Panc1 (cell line): ENCODE results near the gene NRM. TPM values are rescaled to one million over a fixed set of nuclear protein-coding genes. Genes with fewer than 3 reads are reported as not detected.

Experiments used
- ATAC-seq: fragments of 200-7000 bp; cut with Tn5 transposase; 2 replicates; pipeline ENCODE4 v1.9.1; 2020; ENCODE audit warnings: mild to moderate bottlenecking, moderate library complexity
- BruUV-seq: library from RNA; stranded (reverse); fragments of 400-500 nt; replicated peaks from 2 replicates; lab custom pipeline; 2021; lab: Mats Ljungman, UMichigan
- CTCF ChIA-PET: fragments of 300-600 bp; sonication (Branson Sonifier 250); formaldehyde crosslinking; loops from one replicate; lab custom pipeline; 2022; ENCODE audit warnings: antibody characterized with exemption; lab: Charles Lee
- POLR2A ChIA-PET: fragments of 300-600 bp; sonication (Branson Sonifier 250); formaldehyde crosslinking; loops from one replicate; lab custom pipeline; 2022; ENCODE audit warnings: antibody characterized with exemption; lab: Charles Lee
- DNase-seq: peaks from one replicate; pipeline ENCODE4 v3.0.0-alpha.2; 2010; ENCODE audit warnings: low read depth, low spot score
- H3K27ac ChIP-seq: 2 replicates; pipeline ENCODE4 v1.5.1; 2011; ENCODE audit warnings: mild to moderate bottlenecking, low read length, inconsistent platforms
- H3K27me3 ChIP-seq: fragments of 200-500 bp; sonication (Bioruptor generic); 2 replicates; pipeline ENCODE4 v1.6.0; 2014; ENCODE audit warnings: low read length, inconsistent platforms; ENCODE audit not compliant: control insufficient read depth, insufficient read depth
- H3K36me3 ChIP-seq: fragments of 200-500 bp; sonication (Bioruptor generic); 2 replicates; pipeline ENCODE4 v1.5.1; 2014; ENCODE audit warnings: inconsistent platforms, mild to moderate bottlenecking, low read length, moderate library complexity; ENCODE audit not compliant: control insufficient read depth, insufficient read depth
- H3K4me1 ChIP-seq: 2 replicates; pipeline ENCODE4 v1.5.1; 2011; ENCODE audit warnings: inconsistent platforms, mild to moderate bottlenecking, low read length, moderate library complexity; ENCODE audit not compliant: control insufficient read depth, insufficient read depth
- H3K4me3 ChIP-seq, 2 experiments: 2 replicates each; pipeline ENCODE4 v1.5.1; 2011 to 2012; ENCODE audit warnings: low read depth in 2 of 2, low read length in 2 of 2, mild to moderate bottlenecking in 2 of 2, inconsistent platforms in 1 of 2, moderate library complexity in 1 of 2
- H3K9me3 ChIP-seq: fragments of 200-500 bp; sonication (Bioruptor generic); 2 replicates; pipeline ENCODE4 v1.5.1; 2014; ENCODE audit warnings: low read depth, mild to moderate bottlenecking, inconsistent platforms, low read length, moderate library complexity; ENCODE audit not compliant: control insufficient read depth, insufficient read depth
- CTCF ChIP-seq: fragments of 450-650 bp; IDR thresholded peaks from 2 replicates; pipeline ENCODE4 v1.5.1; 2017; ENCODE audit warnings: mild to moderate bottlenecking
- POLR2AphosphoS5 ChIP-seq: IDR thresholded peaks from 2 replicates; pipeline ENCODE4 v1.6.1; 2012; ENCODE audit warnings: mild to moderate bottlenecking, low read depth, low read length, moderate library complexity
- REST ChIP-seq, 2 experiments: IDR thresholded peaks; 2 replicates each; pipeline ENCODE4 v1.6.1; 2011 to 2012; ENCODE audit warnings: low read depth in 2 of 2, control low read depth in 1 of 2, low read length in 1 of 2, mild to moderate bottlenecking in 1 of 2, moderate library complexity in 1 of 2; ENCODE audit not compliant: insufficient read depth in 1 of 2
- SIN3A ChIP-seq: IDR thresholded peaks from 2 replicates; pipeline ENCODE4 v1.6.1; 2012; ENCODE audit warnings: low read depth, mild to moderate bottlenecking, low read length, moderate library complexity, borderline replicate concordance; ENCODE audit not compliant: insufficient read depth
- TCF7L2 ChIP-seq: IDR thresholded peaks from 2 replicates; pipeline ENCODE4 v1.6.1; 2011; ENCODE audit warnings: mild to moderate bottlenecking, low read depth, low read length, inconsistent platforms
- in situ Hi-C: cut with HindIII; loops from 2 replicates; pipeline ENCODE4 v1.10.0; 2016; ENCODE audit warnings: low sequenced_read_pairs, low pct_unique_long_range_greater_than_20kb
- intact Hi-C: fragments of 100-400 bp; cut with micrococcal nuclease; formaldehyde crosslinking; loops from one replicate; pipeline ENCODE4 v1.10.0; 2022; ENCODE audit not compliant: unreplicated experiment
- total RNA-seq: library from RNA; stranded (reverse); gene quantifications from one replicate; pipeline ENCODE4 v1.2.1, GENCODE V29; 2021; ENCODE audit not compliant: unreplicated experiment

The NRM gene
- total RNA-seq, 1 experiment from 2014 or later: 21.9 TPM

GRCh38 chr6:30716879-30717128, 26.0 kb upstream of the NRM start:
- intact Hi-C loops (no loop called here), in situ Hi-C loops (no loop called here)
- no TSS peak for BruUV-seq
- peaks cover 15% of the 10 kb centered on the region for H3K36me3 ChIP-seq
- ChIA-PET CTCF (interaction anchor here (0.7 kb wide), 1 partner anchor 13 kb away, joined by 3 read pairs; no protein-coding TSS in a partner anchor), POLR2A (interaction anchor here (1.0 kb wide), 2 partner anchors 10 to 25 kb away, joined by 3 to 5 read pairs; no protein-coding TSS in a partner anchor)
- no peaks in the 10 kb centered on the region for H3K9me3 ChIP-seq
- DNase-seq (no peak), ATAC-seq (no peak)
- H3K27ac ChIP-seq: peak overlapping the region; percentile 100
- peaks cover 15% of the 10 kb centered on the region for H3K4me1 ChIP-seq
- H3K27me3 ChIP-seq: no peaks in the 10 kb centered on the region
- peak overlapping the region; percentile 69 to 85 for H3K4me3 ChIP-seq
- no peak for TF ChIP-seq CTCF

DNA sequence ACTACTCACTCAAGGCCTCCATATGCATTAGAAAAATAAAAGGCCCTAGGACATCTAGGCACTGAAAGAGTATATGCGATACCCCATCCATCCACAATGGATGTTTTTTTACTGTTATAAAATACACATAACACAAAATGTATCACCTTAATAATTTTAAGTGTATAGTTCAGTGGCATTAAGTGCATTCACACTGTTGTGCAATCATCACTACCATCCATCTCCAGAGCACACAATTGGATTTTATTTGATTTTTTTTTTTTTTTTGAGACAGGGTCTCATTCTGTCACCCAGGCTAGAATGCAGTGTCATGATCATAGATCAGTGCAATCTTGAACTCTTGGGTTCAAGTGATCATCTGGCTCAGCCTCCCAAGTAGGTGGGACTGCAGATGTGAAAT, 23.5 kb upstream of the NRM start:
- no peak for ATAC-seq
- ChIA-PET CTCF (no interaction called here), POLR2A (no interaction called here)
- intact Hi-C loops (no loop called here), in situ Hi-C loops (no loop called here)
- Histone ChIP-seq H3K4me3 (no peak overlapping the region), H3K36me3 (peaks cover 3% of the 10 kb centered on the region; the same call in 1 of the 2 replicates), H3K27me3 (no peaks in the 10 kb centered on the region), H3K27ac (no peak overlapping the region), H3K4me1 (peaks cover 14% of the 10 kb centered on the region), H3K9me3 (no peaks in the 10 kb centered on the region)
- no TSS peak for BruUV-seq
- no peak for DNase-seq
- TF ChIP-seq TCF7L2: no peak
- TF ChIP-seq REST (IDR thresholded peaks at IDR 0.05; ENCODE audit: insufficient read depth in 1 of 2, low read depth in 2 of 2, low read length in 1 of 2): no peak
- no peak for TF ChIP-seq CTCF
- no peak for TF ChIP-seq POLR2AphosphoS5
- no peak for TF ChIP-seq SIN3A

DNA sequence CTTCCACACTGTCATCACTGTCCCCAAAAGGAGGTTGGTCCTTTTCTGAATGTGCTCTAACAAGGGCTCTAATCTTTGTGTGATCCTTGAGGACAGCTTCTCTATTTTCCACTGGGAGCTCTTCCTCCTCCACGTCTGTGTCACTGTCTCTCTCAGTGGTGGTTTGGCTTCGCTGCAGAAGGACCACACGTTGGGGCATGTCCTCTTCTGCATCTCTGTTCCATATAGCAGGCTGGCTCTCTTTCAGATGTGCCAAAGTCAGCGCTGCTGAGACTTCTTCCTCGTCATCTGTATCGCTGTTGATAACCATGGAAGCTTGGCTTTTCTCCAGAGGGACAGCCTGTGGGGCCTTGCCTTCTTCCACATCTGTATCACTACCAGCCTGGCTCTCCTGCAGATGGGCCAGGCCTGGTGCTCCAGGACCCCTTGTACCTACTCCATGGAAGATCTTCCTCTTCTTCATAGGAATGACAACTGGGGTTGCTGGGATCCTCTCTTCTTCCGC, 21.7 kb upstream of the NRM start:
- BruUV-seq: TSS peak; percentile 35
- intact Hi-C loops: no loop called here
- in situ Hi-C loops: no loop called here
- CTCF ChIA-PET: no interaction called here
- no peaks in the 10 kb centered on the region for H3K9me3 ChIP-seq
- no peak for ATAC-seq
- peaks cover 8% of the 10 kb centered on the region for H3K4me1 ChIP-seq
- POLR2A ChIA-PET: no interaction called here
- no peak overlapping the region for H3K4me3 ChIP-seq
- H3K27me3 ChIP-seq: no peaks in the 10 kb centered on the region
- TF ChIP-seq POLR2AphosphoS5 (no peak), CTCF (no peak), SIN3A (no peak), REST (IDR thresholded peaks at IDR 0.05; ENCODE audit: insufficient read depth in 1 of 2, low read depth in 2 of 2, low read length in 1 of 2) (no peak), TCF7L2 (no peak)
- peaks cover 3% of the 10 kb centered on the region; the same call in 1 of the 2 replicates for H3K36me3 ChIP-seq
- DNase-seq: no peak
- no peak overlapping the region for H3K27ac ChIP-seq
